GM18858 (cell line): Measurements from ENCODE around the gene EEIG1.

ENCODE experiments used
- ATAC-seq: cut with Tn5 transposase; IDR thresholded peaks from one replicate; pipeline ENCODE4 v1.9.1; 2021; ENCODE audit not compliant: unreplicated experiment

EEIG1 gene

DNA sequence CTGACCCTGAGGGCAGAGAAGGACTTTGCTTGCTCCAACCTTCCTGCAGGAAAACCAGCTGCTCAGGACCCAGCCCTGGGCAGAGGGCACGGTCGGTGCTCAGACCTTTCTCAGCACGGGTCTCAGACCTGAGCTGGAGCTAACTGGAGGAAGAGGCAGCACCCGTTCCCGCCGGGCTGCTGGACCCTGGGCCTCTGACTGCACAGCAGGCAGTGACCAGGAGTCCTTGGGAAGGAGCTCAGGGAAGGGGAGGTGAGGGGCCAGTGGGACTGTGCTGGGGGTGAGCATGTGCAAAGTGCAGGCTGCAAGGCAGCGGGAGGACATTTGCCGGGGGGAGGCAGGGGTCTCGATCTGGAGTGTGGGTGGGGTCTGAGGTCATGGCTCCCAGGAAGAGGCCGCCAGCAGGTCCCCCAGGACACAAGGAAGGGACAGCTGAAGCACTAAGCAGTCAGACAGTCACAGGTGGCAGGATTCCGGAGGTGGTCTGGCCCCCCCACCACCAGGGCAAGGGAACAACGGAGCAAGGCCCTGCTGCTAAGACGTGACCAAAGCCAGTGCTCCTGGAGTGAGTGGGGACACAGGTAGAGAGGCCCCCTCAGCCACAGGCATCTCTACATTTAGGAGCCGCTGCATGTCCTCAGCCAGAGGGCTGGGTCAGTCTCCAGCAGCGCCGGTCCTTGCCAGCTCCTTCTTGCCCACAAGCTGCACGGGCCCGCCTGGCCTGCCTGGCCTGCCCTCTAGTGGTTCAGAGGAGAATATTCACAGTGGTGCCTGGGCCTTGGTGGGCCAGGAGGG is 38.4 kb downstream of the EEIG1 start:
- no peak for ATAC-seq

DNA sequence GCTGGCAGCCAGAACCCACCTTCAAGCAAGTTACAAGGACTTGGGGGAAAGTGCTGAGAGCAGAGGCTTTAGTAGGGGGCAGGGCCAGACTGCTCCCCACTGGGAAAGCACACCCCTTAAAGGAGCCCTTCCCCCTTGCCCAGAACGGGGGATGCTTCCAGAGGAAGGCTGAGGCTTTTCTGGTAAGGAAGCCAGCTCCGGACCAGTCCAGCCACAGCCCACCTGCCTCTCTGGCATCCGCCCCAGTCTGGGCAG is 38.9 kb downstream of the EEIG1 start:
- no peak for ATAC-seq

DNA sequence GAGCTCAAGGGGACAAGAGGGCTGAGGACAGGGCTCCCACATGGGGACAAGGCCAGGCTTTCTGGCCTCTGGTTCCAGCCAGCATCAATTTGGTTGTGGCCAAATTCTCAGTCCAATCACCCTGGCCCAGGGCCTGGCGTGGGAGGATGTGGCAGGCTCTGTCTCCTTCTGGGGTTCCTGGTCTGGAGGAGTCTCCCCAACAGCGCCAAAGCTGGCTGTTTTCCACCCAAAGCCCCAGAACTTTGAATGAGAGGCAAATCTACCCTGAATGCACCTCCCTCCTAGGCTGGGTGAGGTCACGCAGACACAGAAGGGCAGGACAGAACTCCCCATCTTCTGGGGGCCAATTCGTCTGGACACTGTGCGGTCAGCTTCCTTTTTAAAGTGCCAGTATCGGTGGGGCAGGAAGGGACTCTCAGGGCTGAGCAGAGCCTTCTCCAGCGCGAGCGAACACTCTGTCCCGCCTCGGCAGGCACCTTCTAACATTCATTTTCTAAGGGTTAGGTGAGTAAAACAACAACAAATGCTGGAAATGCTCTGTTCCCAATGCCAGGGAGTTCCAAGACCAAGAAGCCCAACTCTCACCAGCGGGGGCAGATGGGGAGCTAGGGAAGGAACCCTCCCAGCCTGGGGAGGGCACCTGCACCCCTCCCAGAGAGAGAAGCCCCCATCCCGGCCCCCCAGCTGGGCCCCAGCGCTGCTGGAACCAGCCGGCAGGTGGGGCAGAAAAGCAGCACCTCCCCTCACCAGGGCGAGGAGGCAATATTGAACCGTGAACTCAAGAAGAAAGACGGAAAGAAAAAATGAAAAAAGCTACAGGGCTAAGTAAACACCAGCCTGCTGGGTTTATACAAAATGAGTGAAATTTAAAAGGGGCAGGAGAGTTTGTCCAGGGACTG is 39.5 kb downstream of the EEIG1 start:
- ATAC-seq = no peak

DNA sequence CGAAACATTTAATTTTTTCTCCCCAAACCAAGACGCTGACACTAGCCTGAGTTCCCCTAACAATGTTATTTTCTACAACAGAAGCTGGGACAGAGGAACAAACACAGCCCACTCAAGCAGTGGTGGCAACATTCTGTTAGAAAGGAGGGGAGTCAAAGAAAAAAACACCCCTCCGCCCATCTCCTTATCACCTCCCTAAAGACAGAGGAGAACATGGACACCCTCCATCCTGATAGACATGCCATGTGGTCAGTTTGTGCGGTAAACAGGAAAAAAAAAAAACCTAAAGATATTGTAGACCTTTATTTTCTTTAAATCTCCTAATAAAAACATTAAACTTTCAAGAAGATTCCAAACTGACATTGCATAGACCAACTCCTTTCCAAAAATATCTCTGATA is 40.2 kb downstream of the EEIG1 start:
- ATAC-seq = no peak

DNA sequence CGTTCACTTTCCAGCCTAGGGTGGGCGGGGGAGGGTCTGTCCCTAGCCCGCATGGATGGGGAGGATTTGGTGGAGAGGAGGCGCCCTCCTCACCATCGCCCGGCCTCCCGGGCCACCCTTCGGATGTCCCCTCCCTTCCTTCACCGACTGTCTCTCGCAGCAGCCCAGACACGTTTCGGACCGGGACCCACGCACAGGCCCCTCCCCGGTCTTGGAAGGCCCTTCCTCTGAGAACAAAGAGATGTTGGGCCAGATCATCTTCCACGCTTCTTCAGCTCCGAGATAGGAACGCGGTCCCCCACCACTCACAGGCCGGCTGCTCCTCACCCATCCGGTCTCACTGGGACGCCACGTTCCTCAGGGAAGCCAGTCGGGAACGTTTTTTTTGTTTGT is 42.5 kb downstream of the EEIG1 start:
- no peak for ATAC-seq

DNA sequence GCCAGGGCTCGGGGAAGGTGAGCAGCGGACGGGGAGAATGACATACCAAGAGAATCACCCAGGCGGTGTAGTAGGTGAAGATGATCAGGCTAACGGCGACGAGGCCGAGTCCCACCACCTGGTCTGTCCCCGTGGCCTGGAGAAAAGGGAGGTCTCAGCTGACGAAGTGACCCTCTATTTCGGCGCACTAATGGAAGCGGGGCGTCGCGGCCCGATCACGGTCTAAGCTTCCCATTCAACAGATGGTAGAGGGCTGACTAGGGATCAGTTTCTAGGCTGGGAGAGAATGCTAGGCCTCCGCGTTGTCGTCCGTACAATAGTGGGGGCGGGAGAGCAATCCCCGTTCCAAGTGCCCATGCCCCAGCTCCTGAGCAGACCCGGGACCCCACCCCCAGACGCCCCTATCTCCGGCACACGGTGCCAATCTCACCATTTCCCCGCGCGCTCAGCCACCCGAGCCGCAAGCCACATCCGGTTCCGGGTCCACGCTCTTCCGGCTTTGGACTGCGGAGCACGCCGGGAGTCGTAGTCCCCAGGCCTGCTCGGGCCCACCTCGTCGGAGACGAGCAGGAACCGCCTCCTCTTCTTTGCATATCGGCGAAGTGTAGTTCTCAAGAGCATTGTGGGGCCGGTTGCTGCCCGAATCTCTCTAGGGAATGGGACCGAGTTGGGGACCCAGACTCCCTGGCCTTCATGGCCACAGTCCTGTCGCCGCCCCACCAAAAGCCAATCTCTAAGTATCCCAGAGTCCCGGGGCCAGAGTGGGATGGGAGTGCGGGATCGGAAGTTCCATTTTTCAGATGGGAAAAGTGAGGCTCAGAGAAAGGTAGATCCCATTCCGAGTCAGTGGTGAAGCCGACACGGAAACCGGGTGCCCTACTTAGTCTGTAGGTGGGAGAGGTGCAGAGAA is 43.1 kb downstream of the EEIG1 start, which contains the start of gene DPM2:
Gene DPM2, minus strand, starts transcription at position 467 of the 910 bp plus-strand sequence. Its CDS starts 34 bp downstream, at position 433.
- peak; percentile 66 for ATAC-seq

DNA sequence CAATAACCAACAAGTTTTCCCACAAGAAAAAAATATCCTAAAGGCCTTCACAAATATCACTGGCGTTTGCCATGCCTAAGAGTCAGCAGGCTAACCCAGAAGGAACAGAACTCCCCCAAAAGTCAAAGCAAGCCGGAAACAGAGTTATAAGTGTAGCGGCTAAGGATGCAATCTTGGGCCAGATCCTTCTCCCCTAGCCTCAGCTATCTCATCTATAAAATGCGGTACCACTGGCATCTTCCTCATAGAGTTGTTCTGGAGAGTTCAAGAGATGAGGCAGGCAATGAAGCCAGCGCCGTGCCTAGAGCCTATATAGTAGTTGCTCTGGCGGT is 43.8 kb downstream of the EEIG1 start:
- no peak for ATAC-seq

DNA sequence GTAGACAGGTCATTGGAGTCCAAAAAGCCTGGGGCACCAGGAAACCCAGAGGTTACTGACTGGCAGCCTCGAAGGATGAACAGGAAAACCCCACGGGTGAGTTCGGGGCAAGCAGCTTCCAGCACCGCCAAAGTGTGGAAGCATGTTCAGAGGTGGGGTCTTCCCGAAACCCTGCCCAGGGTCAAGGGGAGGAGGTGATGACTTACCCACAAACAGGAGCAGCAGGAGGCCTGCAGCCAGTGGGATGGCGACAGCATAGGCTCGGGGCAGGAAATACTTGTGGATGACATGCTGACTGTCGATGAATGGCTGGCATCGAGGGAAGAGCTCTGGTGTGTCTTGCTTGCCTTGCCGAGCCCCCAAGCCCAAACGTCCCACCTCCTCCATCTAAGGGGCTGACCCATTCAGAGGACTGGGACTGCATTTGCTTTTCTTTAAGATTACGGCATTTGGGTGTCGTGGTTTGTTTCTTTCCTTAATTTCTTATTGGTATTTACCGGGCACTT is 44.4 kb downstream of the EEIG1 start:
- ATAC-seq = no peak

DNA sequence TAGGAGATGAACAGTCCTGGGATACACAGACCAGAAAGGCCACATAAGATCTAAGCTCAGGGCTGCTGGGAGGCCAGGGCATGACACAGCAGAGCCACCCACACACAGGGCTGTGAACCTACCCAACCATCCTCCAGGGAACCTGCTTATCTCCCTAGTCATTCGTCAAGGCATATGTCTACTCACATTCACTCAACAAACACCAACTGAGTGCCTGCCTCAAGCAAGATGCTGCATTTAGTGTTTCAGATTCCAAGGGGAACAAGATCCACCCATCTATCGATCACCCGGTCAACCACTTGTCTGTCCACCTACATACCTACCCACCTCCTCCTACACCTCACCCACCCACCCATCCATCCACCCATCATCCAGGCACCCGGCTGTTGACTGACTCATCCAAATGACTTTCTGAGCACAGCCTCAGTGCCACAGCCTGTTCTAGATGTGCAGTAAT is 45.0 kb downstream of the EEIG1 start:
- no peak for ATAC-seq

DNA sequence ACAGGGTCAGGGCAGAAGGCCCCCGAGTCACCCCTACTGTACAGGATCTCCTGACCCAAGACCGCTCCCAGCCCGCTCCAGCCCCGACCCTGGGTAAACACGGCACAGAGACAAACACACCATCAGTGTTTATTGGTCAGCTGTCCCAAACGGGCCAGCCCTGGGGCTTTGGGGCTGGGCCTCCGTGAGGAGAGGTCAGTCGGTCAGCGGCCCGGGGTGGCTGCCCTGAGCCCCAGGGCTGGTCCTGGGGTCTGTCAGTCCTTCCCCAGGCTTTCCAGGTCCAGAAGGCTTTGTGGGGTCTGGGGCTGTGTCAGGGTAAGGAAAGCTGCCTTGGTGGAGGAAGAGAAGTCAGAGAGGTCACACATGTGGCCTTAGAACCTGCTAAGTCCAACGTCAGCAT is 45.8 kb downstream of the EEIG1 start:
- no peak for ATAC-seq

DNA sequence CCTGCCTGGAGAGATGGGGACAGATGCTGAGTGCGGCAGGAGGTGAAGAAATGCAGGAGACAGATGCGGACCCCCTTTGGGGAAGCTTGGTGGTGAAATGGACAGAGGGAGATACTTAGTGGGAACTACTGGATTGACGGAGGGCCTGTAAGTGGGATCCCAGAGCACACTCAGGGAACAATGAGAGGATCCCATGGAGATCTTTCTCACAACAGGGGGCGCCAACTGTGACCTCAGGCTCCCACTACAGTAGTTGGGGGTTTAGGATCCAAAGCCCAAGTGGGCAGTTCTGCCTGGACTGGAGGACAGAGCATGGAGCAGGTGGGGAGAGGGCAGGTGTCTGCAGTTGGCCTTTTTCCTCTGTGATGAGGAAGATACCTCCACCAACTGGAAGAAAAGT is 46.5 kb downstream of the EEIG1 start:
- no peak for ATAC-seq

DNA sequence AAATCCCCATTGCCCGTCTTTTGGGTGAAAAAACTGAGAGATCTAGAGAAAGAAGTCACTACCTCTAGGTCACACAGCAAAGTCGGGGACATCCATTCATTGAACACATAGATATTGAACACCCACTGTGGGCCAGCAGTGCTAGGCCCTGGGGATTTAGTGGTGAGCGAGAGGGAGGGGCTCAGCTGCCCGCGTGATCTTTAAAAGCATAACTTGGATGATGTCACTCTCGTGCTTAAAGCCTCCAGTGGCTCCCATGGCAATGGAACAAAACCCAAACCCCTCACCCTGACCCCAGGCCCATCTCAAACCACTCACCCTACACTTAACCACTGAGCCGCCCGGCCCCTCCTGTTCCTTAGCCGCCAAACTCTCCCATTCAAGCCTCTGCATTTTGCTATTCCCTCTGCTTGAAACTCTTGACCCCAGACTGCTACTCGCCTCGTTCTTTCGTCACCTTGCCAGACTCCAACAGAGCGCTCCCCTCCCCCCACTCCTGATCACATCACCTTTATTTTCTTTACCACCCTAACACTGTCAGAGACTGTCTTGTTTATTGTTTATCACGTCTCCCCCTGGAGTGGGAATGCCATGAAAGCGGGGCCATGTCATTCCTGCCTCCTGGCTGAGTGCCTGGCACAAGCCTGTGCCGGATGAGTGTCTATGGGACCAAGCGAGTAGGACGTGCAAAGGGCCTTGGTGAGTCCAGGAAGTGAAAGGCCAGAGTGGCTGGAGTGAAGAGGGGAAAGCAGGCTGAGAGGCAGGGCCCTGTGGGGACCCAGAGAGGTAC is 49.5 kb downstream of the EEIG1 start:
- ATAC-seq = no peak
